Mammary epithelial cell (primary cell): Measurements from ENCODE around the gene NSUN6.

Experiments used
- CTCF ChIP-seq, 2 donors: IDR thresholded peaks in 1 of 2; conservative IDR thresholded peaks in 1 of 2; 2 replicates each; pipeline ENCODE4 v1.5.1; 2011 to 2012; ENCODE audit warnings: inconsistent platforms in 2 of 2, low read length in 2 of 2, mild to moderate bottlenecking in 2 of 2, control low read depth in 1 of 2, low read depth in 1 of 2; ENCODE audit not compliant: insufficient read depth in 1 of 2; ENCODE audit errors: extremely low read depth in 1 of 2
- EZH2 ChIP-seq: IDR thresholded peaks from 2 replicates; pipeline ENCODE4 v1.6.1; 2012; ENCODE audit warnings: low read length, inconsistent platforms, borderline replicate concordance

- TF ChIP-seq CTCF (conservative IDR thresholded peaks at IDR 0.05 in 1 of 2, IDR thresholded peaks at IDR 0.05 in 1 of 2; ENCODE audit: extremely low read depth in 1 of 2, insufficient read depth in 1 of 2, low read depth in 1 of 2, low read length in 2 of 2) (no peak), EZH2 (no peak)
These were observed 1.7 kb upstream of the NSUN6 start for GRCh38 chr10:18653112-18653511.
